Suppressor macrophage treated with lipopolysaccharide for 4 hours (primary cell): Measurements from ENCODE around the gene APOOL.

Source experiments
- DNase-seq: peaks from one replicate; pipeline ENCODE4 v3.0.0-alpha.2; 2020

The APOOL gene

GRCh38 chrX:85084770-85085393, 81.2 kb downstream of the APOOL start:
- DNase-seq: peak; percentile 30

GRCh38 chrX:85089321-85089840, 85.7 kb downstream of the APOOL start:
- no peak for DNase-seq

- no peak for DNase-seq
These were observed 103.7 kb downstream of the APOOL start for GRCh38 chrX:85107407-85107806.

GRCh38 chrX:85108165-85108564, 104.5 kb downstream of the APOOL start:
- DNase-seq: no peak

- DNase-seq: no peak
These were observed 105.6 kb downstream of the APOOL start for GRCh38 chrX:85109235-85109634.

GRCh38 chrX:85111347-85111746, 107.7 kb downstream of the APOOL start:
- peak; percentile 11 for DNase-seq

GRCh38 chrX:85112293-85112692, 108.6 kb downstream of the APOOL start:
- DNase-seq: no peak

GRCh38 chrX:85113746-85114145, 110.1 kb downstream of the APOOL start:
- no peak for DNase-seq

GRCh38 chrX:85114171-85114570, 110.5 kb downstream of the APOOL start:
- DNase-seq: no peak

GRCh38 chrX:85114776-85115175, 111.1 kb downstream of the APOOL start:
- no peak for DNase-seq

GRCh38 chrX:85115252-85115651, 111.6 kb downstream of the APOOL start:
- no peak for DNase-seq

- no peak for DNase-seq
These were observed 132.7 kb downstream of the APOOL start for GRCh38 chrX:85136409-85136808.

- no peak for DNase-seq
These were observed 135.7 kb downstream of the APOOL start for GRCh38 chrX:85139422-85139821.

GRCh38 chrX:85140964-85141363, 137.3 kb downstream of the APOOL start:
- no peak for DNase-seq
